Suprapubic skin (tissue), 3 donors: ENCODE results near the gene YEATS2.

Experiments used
- CTCF ChIP-seq, 2 donors: fragments of 200-600 bp in 1 of 2; fragments of 450-650 bp in 1 of 2; sonication (generic) in 1 of 2; IDR thresholded peaks; one replicate each; pipeline ENCODE4 v1.5.1; 2016 to 2019; ENCODE audit warnings: antibody characterized with exemption in 2 of 2, mild to moderate bottlenecking in 1 of 2, moderate library complexity in 1 of 2
- POLR2AphosphoS5 ChIP-seq, 3 donors: sonication (generic); formaldehyde crosslinking; IDR thresholded peaks; one replicate each; pipeline ENCODE4 v1.6.1; 2017; ENCODE audit warnings: antibody characterized with exemption in 3 of 3

- TF ChIP-seq CTCF (IDR thresholded peaks at IDR 0.05) (no peak), POLR2AphosphoS5 (IDR thresholded peaks at IDR 0.05) (no peak)
These were observed 42.9 kb upstream of the YEATS2 start for GRCh38 chr3:183654727-183655126.
